PC-9 (cell line): Measurements from ENCODE around the gene BAIAP2.

Source experiments
- EZH2 ChIP-seq: fragments of 200-600 bp; sonication (generic); IDR thresholded peaks from 2 replicates; pipeline ENCODE4 v1.8.0; 2017; ENCODE audit warnings: antibody characterized with exemption, low read depth
- TF ChIP-seq, protein P1 (sequence below): fragments of 200-600 bp; sonication (generic); conservative IDR thresholded peaks from 2 replicates; pipeline ENCODE4 v1.6.1; 2017; ENCODE audit warnings: mixed run types, antibody characterized with exemption, mild to moderate bottlenecking, moderate library complexity

DNA sequence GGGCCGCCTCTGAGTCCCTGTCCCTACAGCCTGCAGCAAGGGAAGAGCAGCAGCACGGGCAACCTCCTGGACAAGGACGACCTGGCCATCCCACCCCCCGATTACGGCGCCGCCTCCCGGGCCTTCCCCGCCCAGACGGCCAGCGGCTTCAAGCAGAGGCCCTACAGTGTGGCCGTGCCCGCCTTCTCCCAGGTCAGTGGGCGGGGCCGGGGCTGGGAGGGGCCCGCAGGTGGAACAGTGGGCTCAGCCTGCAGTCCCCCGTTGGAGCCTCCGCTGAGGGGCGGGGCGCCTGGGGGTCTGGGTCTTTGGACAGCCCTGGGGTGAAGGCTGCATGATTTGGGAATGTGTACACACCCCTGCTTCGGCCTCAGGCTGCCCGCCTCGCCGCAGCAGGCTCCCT lies 71.8 kb downstream of the BAIAP2 start:
- TF ChIP-seq, protein P1, sequence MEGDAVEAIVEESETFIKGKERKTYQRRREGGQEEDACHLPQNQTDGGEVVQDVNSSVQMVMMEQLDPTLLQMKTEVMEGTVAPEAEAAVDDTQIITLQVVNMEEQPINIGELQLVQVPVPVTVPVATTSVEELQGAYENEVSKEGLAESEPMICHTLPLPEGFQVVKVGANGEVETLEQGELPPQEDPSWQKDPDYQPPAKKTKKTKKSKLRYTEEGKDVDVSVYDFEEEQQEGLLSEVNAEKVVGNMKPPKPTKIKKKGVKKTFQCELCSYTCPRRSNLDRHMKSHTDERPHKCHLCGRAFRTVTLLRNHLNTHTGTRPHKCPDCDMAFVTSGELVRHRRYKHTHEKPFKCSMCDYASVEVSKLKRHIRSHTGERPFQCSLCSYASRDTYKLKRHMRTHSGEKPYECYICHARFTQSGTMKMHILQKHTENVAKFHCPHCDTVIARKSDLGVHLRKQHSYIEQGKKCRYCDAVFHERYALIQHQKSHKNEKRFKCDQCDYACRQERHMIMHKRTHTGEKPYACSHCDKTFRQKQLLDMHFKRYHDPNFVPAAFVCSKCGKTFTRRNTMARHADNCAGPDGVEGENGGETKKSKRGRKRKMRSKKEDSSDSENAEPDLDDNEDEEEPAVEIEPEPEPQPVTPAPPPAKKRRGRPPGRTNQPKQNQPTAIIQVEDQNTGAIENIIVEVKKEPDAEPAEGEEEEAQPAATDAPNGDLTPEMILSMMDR: no peak
- no peak for TF ChIP-seq EZH2
